Duodenal mucosa (tissue), 2 donors: ENCODE measurements around the gene SEPTIN6.

Experiments used
- H3K27ac ChIP-seq: one replicate; pipeline ENCODE4 v1.7.0; 2013; ENCODE audit warnings: low read depth, low read length
- H3K27me3 ChIP-seq, 2 donors: one replicate each; pipeline ENCODE4 v1.7.0; 2013; ENCODE audit warnings: low read length in 2 of 2, control low read depth in 1 of 2; ENCODE audit not compliant: insufficient read depth in 2 of 2, control insufficient read depth in 1 of 2
- H3K36me3 ChIP-seq, 2 donors: one replicate each; pipeline ENCODE4 v1.7.0; 2013; ENCODE audit warnings: low read length in 2 of 2, control low read depth in 1 of 2; ENCODE audit not compliant: insufficient read depth in 2 of 2, control insufficient read depth in 1 of 2
- H3K4me1 ChIP-seq, 2 donors: one replicate each; pipeline ENCODE4 v1.7.0; 2013; ENCODE audit warnings: low read length in 2 of 2, control low read depth in 1 of 2; ENCODE audit not compliant: insufficient read depth in 2 of 2, control insufficient read depth in 1 of 2
- H3K4me3 ChIP-seq, 2 donors: one replicate each; pipeline ENCODE4 v1.7.0; 2013; ENCODE audit warnings: low read length in 2 of 2, low read depth in 1 of 2
- H3K9ac ChIP-seq, 2 donors: one replicate each; pipeline ENCODE4 v1.7.0; 2013; ENCODE audit warnings: low read length in 2 of 2, low read depth in 1 of 2
- H3K9me3 ChIP-seq, 2 donors: one replicate each; pipeline ENCODE4 v1.7.0; 2013; ENCODE audit warnings: low read length in 2 of 2, control low read depth in 1 of 2; ENCODE audit not compliant: control insufficient read depth in 1 of 2

Gene SEPTIN6

GRCh38 chrX:119721487-119721886, 28.5 kb upstream of the SEPTIN6 start:
- H3K9ac ChIP-seq: no peak overlapping the region
- H3K4me1 ChIP-seq: no peaks in the 10 kb centered on the region
- no peak overlapping the region for H3K27ac ChIP-seq
- H3K4me3 ChIP-seq: no peak overlapping the region
- no peaks in the 10 kb centered on the region for H3K36me3 ChIP-seq
- H3K27me3 ChIP-seq: no peaks in the 10 kb centered on the region
- H3K9me3 ChIP-seq: no peaks in the 10 kb centered on the region

GRCh38 chrX:119709630-119710029, 16.7 kb upstream of the SEPTIN6 start:
- H3K27me3 ChIP-seq: no peaks in the 10 kb centered on the region
- H3K36me3 ChIP-seq: no peaks in the 10 kb centered on the region
- H3K4me3 ChIP-seq: no peak overlapping the region
- no peak overlapping the region for H3K27ac ChIP-seq
- H3K4me1 ChIP-seq: no peaks in the 10 kb centered on the region
- H3K9me3 ChIP-seq: no peaks in the 10 kb centered on the region
- H3K9ac ChIP-seq: no peak overlapping the region

- no peak overlapping the region for H3K27ac ChIP-seq
- no peak overlapping the region for H3K4me3 ChIP-seq
- no peaks in the 10 kb centered on the region for H3K4me1 ChIP-seq
- H3K27me3 ChIP-seq: no peaks in the 10 kb centered on the region
- H3K36me3 ChIP-seq: no peaks in the 10 kb centered on the region
- H3K9ac ChIP-seq: no peak overlapping the region
- no peaks in the 10 kb centered on the region for H3K9me3 ChIP-seq
These were observed 16.0 kb upstream of the SEPTIN6 start for GRCh38 chrX:119708936-119709335.

GRCh38 chrX:119706616-119707015, 13.6 kb upstream of the SEPTIN6 start:
- H3K9ac ChIP-seq: no peak overlapping the region
- H3K27me3 ChIP-seq: no peaks in the 10 kb centered on the region
- H3K4me1 ChIP-seq: no peaks in the 10 kb centered on the region
- H3K4me3 ChIP-seq: no peak overlapping the region
- no peaks in the 10 kb centered on the region for H3K9me3 ChIP-seq
- no peak overlapping the region for H3K27ac ChIP-seq
- H3K36me3 ChIP-seq: no peaks in the 10 kb centered on the region

- H3K9me3 ChIP-seq: no peaks in the 10 kb centered on the region
- H3K27me3 ChIP-seq: no peaks in the 10 kb centered on the region
- no peak overlapping the region for H3K4me3 ChIP-seq
These were observed 5.9 kb upstream of the SEPTIN6 start for GRCh38 chrX:119698845-119699244.

GRCh38 chrX:119696251-119696890, 3.4 kb upstream of the SEPTIN6 start:
- no peaks in the 10 kb centered on the region for H3K27me3 ChIP-seq
- H3K4me3 ChIP-seq: no peak overlapping the region
- no peak overlapping the region for H3K27ac ChIP-seq
- no peaks in the 10 kb centered on the region for H3K9me3 ChIP-seq
- H3K9ac ChIP-seq: no peak overlapping the region
- no peaks in the 10 kb centered on the region for H3K36me3 ChIP-seq
- peaks cover 0 to 4% of the 10 kb centered on the region in 2 donors for H3K4me1 ChIP-seq

More at GRCh38 chrX:119698845-119699244, 5.9 kb upstream of the SEPTIN6 start:
- Histone ChIP-seq H3K4me1 (peaks cover 0 to under 1% of the 10 kb centered on the region in 2 donors), H3K9ac (no peak overlapping the region), H3K27ac (no peak overlapping the region), H3K36me3 (no peaks in the 10 kb centered on the region)

- Histone ChIP-seq H3K36me3 (no peaks in the 10 kb centered on the region), H3K9ac (no peak overlapping the region), H3K9me3 (no peaks in the 10 kb centered on the region), H3K27ac (no peak overlapping the region), H3K4me3 (no peak overlapping the region), H3K27me3 (no peaks in the 10 kb centered on the region), H3K4me1 (peaks cover 0 to 4% of the 10 kb centered on the region in 2 donors)
These were observed 2.6 kb upstream of the SEPTIN6 start for GRCh38 chrX:119695535-119696050.

- Histone ChIP-seq H3K27me3 (no peaks in the 10 kb centered on the region), H3K4me1 (peaks cover 0 to 4% of the 10 kb centered on the region in 2 donors), H3K4me3 (no peak overlapping the region), H3K9ac (no peak overlapping the region), H3K27ac (no peak overlapping the region), H3K36me3 (no peaks in the 10 kb centered on the region), H3K9me3 (no peaks in the 10 kb centered on the region)
These were observed 1.9 kb upstream of the SEPTIN6 start for GRCh38 chrX:119694601-119695534.

GRCh38 chrX:119693996-119694451, 1.1 kb upstream of the SEPTIN6 start:
- Histone ChIP-seq H3K9ac (no peak overlapping the region), H3K27ac (no peak overlapping the region)

More at GRCh38 chrX:119693996-119694451, 1.1 kb upstream of the SEPTIN6 start:
- Histone ChIP-seq H3K27me3 (no peaks in the 10 kb centered on the region), H3K4me1 (peaks cover 0 to 4% of the 10 kb centered on the region in 2 donors), H3K9me3 (no peaks in the 10 kb centered on the region), H3K36me3 (no peaks in the 10 kb centered on the region), H3K4me3 (peak overlapping the region; percentile 63 to 76)
